Transverse colon (tissue), 4 donors: ENCODE measurements around the gene SLC45A2. TPM values are rescaled to one million over a fixed set of nuclear protein-coding genes. Genes with fewer than 3 reads are reported as not detected.

Experiments used
- DNase-seq: peaks from one replicate; pipeline ENCODE4 v3.0.0-alpha.2; 2019
- H3K27ac ChIP-seq, 4 donors: fragments of 200-600 bp; sonication (generic); 2 replicates each; pipeline ENCODE4 v1.5.1; 2016 to 2018; ENCODE audit warnings: inconsistent platforms in 4 of 4
- H3K27me3 ChIP-seq: fragments of 200-600 bp; sonication (generic); 2 replicates; pipeline ENCODE4 v1.5.1; 2017; ENCODE audit warnings: inconsistent platforms
- H3K36me3 ChIP-seq, 4 donors: fragments of 200-600 bp; sonication (generic); 2 replicates each; pipeline ENCODE4 v1.5.1; 2017 to 2019; ENCODE audit warnings: inconsistent platforms in 4 of 4
- H3K4me1 ChIP-seq, 4 donors: fragments of 200-600 bp; sonication (generic); 2 replicates each; pipeline ENCODE4 v1.5.1; 2017 to 2020; ENCODE audit warnings: inconsistent platforms in 4 of 4
- H3K4me3 ChIP-seq, 4 donors: fragments of 200-600 bp; sonication (generic); 1 replicate in 1 of 4; 2 replicates in 3 of 4; pipeline versions ENCODE4 v1.5.1 to v1.6.1; 2017 to 2019; ENCODE audit warnings: inconsistent platforms in 4 of 4
- H3K9me3 ChIP-seq, 2 donors: fragments of 200-600 bp; sonication (generic); 2 replicates each; pipeline ENCODE4 v1.5.1; 2017 to 2019; ENCODE audit warnings: inconsistent platforms in 2 of 2
- EP300 ChIP-seq: sonication (generic); formaldehyde crosslinking; IDR thresholded peaks from one replicate; pipeline ENCODE4 v1.6.1; 2017; ENCODE audit warnings: antibody characterized with exemption, low read depth
- POLR2A ChIP-seq: fragments of 450-650 bp; IDR thresholded peaks from one replicate; pipeline ENCODE4 v1.6.1; 2016; ENCODE audit warnings: antibody characterized with exemption, mild to moderate bottlenecking, moderate library complexity
- POLR2AphosphoS5 ChIP-seq, 3 donors: sonication (generic); formaldehyde crosslinking; IDR thresholded peaks; one replicate each; pipeline ENCODE4 v1.6.1; 2016; ENCODE audit warnings: antibody characterized with exemption in 3 of 3
- WGBS, 2 donors: methylation state at CpG; one replicate each; pipeline ENCODE4 v1.1.5; 2018; ENCODE audit warnings: low coverage in 1 of 2; 5-methylcytosine and 5-hydroxymethylcytosine counted together
- in situ Hi-C, 4 donors: fragments of 200-750 bp; cut with MboI; loops; one replicate each; pipeline versions ENCODE4 v1.15.0 to v1.15.1; 2017; ENCODE audit warnings: low sequenced_read_pairs in 3 of 4, low pct_ligation_motif_present in 1 of 4, low pct_unique_long_range_greater_than_20kb in 1 of 4
- intact Hi-C: fragments of 100-400 bp; cut with DNase I; formaldehyde crosslinking; loops from one replicate; pipeline ENCODE4 v1.15.1; 2023; ENCODE audit warnings: low total_unique reads
- total RNA-seq, 4 donors: library from RNA; depleted of rRNA; stranded (reverse); fragments of >200 nt; gene quantifications; one replicate each; pipeline ENCODE4 v1.1.0, GENCODE V29; 2016
- TF ChIP-seq, protein P1 (sequence below), 5 experiments: fragments of 200-600 bp in 3 of 5; fragments of 450-650 bp in 2 of 5; sonication (generic) in 3 of 5; IDR thresholded peaks; 1 replicate in 2 of 5; 2 replicates in 3 of 5; pipeline ENCODE4 v1.5.1; 2016 to 2017; ENCODE audit warnings: antibody characterized with exemption in 5 of 5, inconsistent platforms in 3 of 5, mild to moderate bottlenecking in 2 of 5, moderate library complexity in 1 of 5

Gene SLC45A2
- total RNA-seq, 4 donors from 2014 or later, result 0.95 to 1.6 TPM; not detected in 2

DNA sequence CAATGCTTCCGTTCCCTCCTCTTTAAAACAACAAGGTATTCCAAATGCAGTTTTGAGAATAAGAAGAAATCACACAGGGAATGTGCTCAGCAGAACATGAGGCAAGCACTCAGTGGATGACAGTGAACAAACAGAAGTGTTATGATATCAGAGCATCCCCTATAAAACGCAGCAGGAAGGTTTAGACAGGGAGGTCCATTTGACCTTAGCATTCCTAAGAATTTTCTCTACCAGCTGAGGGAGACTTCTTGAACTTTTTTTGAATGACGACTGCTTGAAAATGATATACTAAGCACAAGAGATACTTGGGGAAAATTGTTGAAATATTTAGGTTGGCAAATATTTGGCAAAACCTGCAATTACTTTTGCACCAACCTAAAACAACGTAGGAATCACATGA lies 19.4 kb upstream of the SLC45A2 start:
- H3K27me3 ChIP-seq, result no peaks in the 10 kb centered on the region
- in situ Hi-C loops (loop anchor here in 3 of 4 donors (25.0 kb wide), 2 partner anchors 458 to 908 kb away; partner anchors contain the start of genes BRIX1 (in 2 of the 3) and RAD1 (in 2 of the 3)), intact Hi-C loops (no loop called here)
- no peak for DNase-seq
- H3K9me3 ChIP-seq, result no peaks in the 10 kb centered on the region
- H3K27ac ChIP-seq, result no peak overlapping the region
- peaks cover 0 to 9% (median 5%) of the 10 kb centered on the region in 4 donors for H3K36me3 ChIP-seq
- H3K4me1 ChIP-seq, result peaks cover 0 to 30% (median 15%) of the 10 kb centered on the region in 4 donors
- WGBS, 2 donors, result 92% methylated on average over 4 of the region's 4 CpGs
- H3K4me3 ChIP-seq, result no peak overlapping the region
- TF ChIP-seq EP300 (no peak), POLR2A (no peak), POLR2AphosphoS5 (IDR thresholded peaks at IDR 0.05) (no peak)
- TF ChIP-seq, protein P1, sequence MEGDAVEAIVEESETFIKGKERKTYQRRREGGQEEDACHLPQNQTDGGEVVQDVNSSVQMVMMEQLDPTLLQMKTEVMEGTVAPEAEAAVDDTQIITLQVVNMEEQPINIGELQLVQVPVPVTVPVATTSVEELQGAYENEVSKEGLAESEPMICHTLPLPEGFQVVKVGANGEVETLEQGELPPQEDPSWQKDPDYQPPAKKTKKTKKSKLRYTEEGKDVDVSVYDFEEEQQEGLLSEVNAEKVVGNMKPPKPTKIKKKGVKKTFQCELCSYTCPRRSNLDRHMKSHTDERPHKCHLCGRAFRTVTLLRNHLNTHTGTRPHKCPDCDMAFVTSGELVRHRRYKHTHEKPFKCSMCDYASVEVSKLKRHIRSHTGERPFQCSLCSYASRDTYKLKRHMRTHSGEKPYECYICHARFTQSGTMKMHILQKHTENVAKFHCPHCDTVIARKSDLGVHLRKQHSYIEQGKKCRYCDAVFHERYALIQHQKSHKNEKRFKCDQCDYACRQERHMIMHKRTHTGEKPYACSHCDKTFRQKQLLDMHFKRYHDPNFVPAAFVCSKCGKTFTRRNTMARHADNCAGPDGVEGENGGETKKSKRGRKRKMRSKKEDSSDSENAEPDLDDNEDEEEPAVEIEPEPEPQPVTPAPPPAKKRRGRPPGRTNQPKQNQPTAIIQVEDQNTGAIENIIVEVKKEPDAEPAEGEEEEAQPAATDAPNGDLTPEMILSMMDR (IDR thresholded peaks at IDR 0.05), result no peak

DNA sequence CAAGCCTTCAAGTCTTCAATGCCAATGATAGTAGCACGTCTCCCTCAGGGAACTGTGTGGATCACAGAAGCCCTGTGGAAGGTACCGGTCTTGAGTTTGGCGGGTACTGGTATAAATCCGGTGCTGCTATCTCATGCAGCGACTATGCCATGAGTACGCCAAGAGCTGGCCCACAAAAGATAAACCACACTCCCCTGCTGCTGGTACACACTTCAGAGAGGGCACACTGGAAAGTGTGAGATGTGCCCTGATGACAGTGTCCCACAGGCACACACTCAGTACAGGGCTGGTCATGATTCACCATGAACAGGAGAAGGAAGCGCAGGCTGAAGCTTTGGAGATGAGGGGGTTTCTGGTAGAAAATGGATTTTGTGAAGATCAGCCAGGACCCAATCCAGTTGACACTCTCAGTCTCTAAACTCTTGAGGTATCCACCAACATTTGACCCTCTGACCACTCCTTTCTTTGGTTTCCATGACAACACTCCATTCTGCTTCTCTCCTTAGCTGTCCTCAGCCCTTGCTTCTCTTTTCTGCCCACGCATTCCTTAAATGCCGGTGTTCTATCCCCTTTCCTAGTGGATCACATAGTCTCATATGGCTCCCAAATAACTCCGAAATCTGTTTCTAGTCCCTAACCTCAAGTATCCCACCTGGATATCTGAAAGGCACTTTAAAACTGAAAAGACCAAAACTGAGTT lies 18.3 kb upstream of the SLC45A2 start:
- Histone ChIP-seq H3K4me3 (no peak overlapping the region), H3K9me3 (no peaks in the 10 kb centered on the region), H3K27me3 (no peaks in the 10 kb centered on the region), H3K27ac (no peak overlapping the region), H3K36me3 (peaks cover 0 to 9% (median 5%) of the 10 kb centered on the region in 4 donors), H3K4me1 (peaks cover 0 to 25% (median 9%) of the 10 kb centered on the region in 4 donors)
- intact Hi-C loops, result no loop called here
- DNase-seq, result no peak
- in situ Hi-C loops, result loop anchor here in 3 of 4 donors (25.0 kb wide), 2 partner anchors 460 to 910 kb away; partner anchors contain the start of genes BRIX1 (in 2 of the 3) and RAD1 (in 2 of the 3)
- 97 to 100% methylated on average over 2 to 10 of the region's 10 CpGs for WGBS, 2 donors
- TF ChIP-seq POLR2AphosphoS5 (IDR thresholded peaks at IDR 0.05), result no peak
- TF ChIP-seq, protein P1 (IDR thresholded peaks at IDR 0.05), result no peak
- TF ChIP-seq POLR2A, result no peak
- TF ChIP-seq EP300, result no peak

DNA sequence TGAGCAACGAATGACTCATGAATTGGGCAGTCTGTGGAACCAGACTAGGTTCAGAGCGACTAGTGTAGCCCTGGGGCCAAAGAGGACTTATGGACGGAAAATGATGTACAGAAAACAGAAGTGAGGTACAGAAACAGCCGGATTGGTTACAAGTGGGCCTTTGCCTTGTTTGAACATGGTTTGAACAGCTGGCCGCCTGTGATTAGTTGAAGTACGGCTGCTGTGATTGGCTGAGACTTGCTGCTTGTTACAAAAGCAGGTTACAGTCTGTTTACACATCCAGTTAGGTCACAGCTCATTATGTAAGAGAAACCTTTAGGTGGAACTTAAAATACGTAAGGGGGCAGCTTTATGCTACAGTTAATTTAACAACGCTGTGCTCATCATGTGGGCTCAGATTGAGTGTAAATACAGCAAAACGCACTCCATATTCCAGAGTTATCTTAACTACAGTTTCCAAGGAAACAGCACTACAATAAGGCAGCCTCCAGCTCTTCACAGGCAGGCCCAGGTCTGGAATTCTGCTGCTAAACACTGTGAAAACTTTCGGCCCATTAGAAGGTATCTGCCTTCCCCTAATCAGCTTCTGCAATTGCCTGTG lies 16.8 kb upstream of the SLC45A2 start:
- H3K36me3 ChIP-seq, result peaks cover 0 to 14% (median 5%) of the 10 kb centered on the region in 4 donors
- H3K27me3 ChIP-seq, result no peaks in the 10 kb centered on the region
- TF ChIP-seq POLR2A, result no peak
- no peak for TF ChIP-seq POLR2AphosphoS5 (IDR thresholded peaks at IDR 0.05)
- TF ChIP-seq, protein P1 (IDR thresholded peaks at IDR 0.05), result no peak
- no peak for TF ChIP-seq EP300
- H3K4me1 ChIP-seq, result peaks cover 0 to 21% (median 5%) of the 10 kb centered on the region in 4 donors
- H3K9me3 ChIP-seq, result no peaks in the 10 kb centered on the region
- WGBS, 2 donors, result 52 to 60% methylated on average over 7 to 10 of the region's 10 CpGs
- no peak overlapping the region for H3K4me3 ChIP-seq
- DNase-seq, result peak; percentile 39
- H3K27ac ChIP-seq, result peak overlapping the region; percentile 13 to 56 (median 47)
- in situ Hi-C loops (loop anchor here in 3 of 4 donors (25.0 kb wide), 2 partner anchors 461 to 911 kb away; partner anchors contain the start of genes BRIX1 (in 2 of the 3) and RAD1 (in 2 of the 3)), intact Hi-C loops (no loop called here)

DNA sequence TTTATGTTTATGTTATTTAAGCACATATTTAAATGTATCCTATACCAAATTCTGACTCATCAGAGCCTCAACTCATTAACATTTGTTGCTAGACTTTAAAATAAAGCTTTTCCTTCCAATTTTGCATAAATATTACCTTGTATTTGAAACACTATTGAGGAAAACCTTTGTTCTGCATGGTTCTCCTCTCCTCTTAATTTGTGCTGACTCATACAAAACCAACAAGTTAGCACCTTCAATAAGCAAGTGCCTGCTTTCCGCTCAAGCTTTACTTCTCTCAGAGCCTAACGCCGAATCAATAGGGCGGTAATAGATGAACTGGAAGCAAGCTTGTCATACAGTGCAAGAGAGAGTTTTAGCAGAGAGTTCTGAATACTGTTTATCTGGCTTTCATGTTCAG lies 15.5 kb upstream of the SLC45A2 start:
- Histone ChIP-seq H3K27me3 (no peaks in the 10 kb centered on the region), H3K4me3 (no peak overlapping the region), H3K27ac (no peak overlapping the region), H3K36me3 (peaks cover 0 to 17% (median 5%) of the 10 kb centered on the region in 4 donors), H3K9me3 (no peaks in the 10 kb centered on the region), H3K4me1 (peaks cover 0 to 13% (median 1%) of the 10 kb centered on the region in 4 donors)
- 93 to 100% methylated on average over 4 of the region's 4 CpGs for WGBS, 2 donors
- in situ Hi-C loops (loop anchor here (10.0 to 25.0 kb wide), 4 partner anchors 455 to 912 kb away; partner anchors contain the start of genes BRIX1 (in 2 of the 4) and RAD1 (in 2 of the 4)), intact Hi-C loops (no loop called here)
- TF ChIP-seq, protein P1 (IDR thresholded peaks at IDR 0.05), result no peak
- TF ChIP-seq POLR2A (no peak), EP300 (no peak), POLR2AphosphoS5 (IDR thresholded peaks at IDR 0.05) (no peak)
- no peak for DNase-seq
